CMK (cell line): ENCODE results near the gene ZNF469.

Source experiments
- DNase-seq: peaks from one replicate; pipeline ENCODE4 v3.0.0-alpha.2; 2010; ENCODE audit warnings: low read depth

The ZNF469 gene

DNA sequence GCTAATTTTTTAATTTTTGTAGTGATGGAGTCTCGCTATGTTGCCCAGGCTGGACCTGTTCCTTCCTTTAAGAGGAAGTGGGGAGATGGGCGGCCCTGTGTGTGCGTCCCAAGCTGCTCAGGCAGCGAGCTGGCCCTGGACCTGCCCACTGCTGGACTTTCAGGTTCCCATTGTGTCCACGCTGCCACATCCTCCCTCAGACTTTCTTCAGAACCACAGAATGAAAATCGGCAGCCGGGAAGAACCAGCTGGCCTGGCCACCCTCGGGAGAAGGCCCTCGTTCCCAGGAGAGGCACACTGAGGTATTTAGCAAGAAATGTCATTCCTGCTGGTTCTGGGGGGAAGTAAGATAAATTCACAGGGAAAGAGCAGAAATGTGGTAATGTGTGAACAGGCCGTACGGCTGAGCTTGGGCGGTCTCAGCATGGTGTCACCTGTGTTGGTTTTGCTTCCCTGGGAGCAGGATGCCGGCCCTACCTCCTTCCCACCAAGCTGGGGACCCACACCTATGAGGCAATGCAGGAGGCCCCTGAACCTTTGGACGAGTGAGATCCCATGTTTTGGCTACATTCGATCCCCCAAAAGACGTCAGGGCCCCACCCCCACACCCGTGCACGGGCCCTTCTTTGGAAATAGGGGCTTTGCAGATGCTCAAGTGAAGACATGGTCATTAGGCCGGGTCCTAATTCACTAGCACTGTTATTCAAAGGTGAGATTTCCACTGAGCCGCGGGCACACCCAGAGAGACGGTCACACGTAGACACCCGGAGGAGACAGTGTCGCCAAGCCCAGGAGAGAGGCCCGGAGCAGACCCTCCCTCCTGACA lies 35.9 kb upstream of the ZNF469 start:
- DNase-seq: no peak

DNA sequence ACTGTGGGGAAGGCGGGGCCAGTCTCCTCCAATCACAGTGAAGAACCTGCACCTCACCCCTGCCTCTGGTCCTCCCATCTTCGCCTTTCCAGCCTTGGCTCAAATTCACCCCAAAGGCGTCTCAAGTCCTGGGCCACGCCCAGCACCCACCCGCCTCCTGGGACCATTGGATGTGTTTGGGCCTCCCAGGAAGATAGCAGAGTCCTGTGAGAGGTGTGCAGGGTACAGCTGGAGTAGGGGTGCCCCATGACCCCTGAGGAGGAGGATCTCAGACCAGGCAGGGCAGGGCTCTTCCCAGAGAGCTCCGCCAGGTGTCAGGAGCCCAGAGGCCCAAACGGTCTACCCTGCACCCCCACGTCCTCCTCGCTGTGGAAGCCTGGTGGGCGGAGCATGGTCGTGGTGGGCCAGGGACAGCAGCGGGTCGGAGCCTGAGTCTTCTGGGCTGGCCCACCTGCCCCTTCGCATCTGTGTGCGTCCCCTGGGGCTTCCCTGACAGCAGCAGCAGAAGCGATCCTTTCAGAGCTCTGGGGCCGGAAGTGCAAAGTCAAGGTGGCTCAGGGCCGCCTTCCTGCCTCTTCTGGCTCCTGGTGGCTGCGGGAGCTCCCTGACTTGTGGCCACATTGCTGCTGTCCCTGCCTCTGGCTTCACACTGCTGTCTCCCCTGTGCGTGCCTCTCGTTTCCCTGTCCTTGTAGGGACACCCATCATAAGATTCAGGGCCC lies 34.9 kb upstream of the ZNF469 start:
- no peak for DNase-seq

DNA sequence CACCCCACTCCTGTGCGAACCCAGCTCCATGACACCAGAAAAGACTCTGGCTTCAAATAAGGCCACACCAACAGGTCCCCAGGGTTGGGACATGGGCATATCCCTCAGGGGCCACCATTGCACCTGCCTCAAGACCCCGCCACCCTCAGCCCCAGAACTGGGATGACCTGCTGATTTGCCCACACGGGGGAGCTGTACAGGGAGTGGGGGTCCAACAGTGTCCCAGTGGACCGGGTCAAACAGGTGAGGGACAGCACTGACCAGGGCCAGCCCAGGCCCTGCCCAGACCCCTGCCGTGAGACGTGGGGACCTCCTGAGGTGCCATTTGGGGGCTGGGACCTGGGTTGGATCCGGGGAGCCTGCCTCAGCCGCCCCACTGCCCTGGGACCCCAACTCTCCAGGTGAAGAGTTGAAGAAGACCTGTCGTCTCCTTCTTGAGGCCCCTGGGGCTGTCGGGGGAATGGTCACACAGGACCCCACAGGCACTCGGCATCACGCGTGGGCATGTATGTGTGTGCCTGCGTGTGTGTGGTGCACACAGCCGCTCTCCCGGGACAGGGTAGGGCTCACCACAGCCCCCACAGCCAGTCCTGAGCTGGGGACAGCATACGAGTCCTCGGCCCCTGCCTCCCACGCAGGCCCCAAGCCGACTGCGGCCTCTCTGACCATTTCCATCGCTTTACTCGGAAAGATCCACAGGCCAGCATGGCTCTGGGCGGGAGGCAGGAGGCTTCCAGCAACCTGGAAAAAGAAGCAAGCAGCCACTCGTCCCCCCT lies 34.2 kb upstream of the ZNF469 start:
- no peak for DNase-seq

DNA sequence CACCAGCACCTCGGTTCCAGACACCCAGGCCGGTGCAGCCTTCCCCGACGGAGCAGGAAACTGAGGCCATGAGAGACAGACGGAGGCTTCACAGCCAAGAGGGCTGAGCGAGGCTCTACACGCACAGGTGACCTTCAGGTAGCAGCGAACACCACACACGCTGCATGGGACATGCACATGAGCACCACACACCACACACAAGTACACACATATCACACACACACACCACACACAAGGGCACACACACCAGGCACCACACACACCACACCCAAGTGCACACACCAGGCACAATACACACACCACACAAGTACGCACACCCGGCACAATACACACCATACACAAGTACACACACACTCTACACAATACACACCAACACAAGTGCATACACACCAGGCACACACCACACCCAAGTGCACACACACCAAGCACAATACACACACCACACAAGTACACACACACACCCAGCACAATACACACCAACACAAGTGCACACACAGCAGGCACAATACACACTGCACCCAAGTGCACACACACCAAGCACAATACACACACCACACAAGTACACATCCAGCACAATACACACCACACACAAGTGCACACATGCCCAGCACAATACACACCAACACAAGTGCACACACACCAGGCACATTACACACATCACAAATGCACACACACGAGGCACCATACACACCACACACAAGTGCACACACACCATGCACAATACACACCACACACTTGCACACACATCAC lies 33.4 kb upstream of the ZNF469 start:
- no peak for DNase-seq

DNA sequence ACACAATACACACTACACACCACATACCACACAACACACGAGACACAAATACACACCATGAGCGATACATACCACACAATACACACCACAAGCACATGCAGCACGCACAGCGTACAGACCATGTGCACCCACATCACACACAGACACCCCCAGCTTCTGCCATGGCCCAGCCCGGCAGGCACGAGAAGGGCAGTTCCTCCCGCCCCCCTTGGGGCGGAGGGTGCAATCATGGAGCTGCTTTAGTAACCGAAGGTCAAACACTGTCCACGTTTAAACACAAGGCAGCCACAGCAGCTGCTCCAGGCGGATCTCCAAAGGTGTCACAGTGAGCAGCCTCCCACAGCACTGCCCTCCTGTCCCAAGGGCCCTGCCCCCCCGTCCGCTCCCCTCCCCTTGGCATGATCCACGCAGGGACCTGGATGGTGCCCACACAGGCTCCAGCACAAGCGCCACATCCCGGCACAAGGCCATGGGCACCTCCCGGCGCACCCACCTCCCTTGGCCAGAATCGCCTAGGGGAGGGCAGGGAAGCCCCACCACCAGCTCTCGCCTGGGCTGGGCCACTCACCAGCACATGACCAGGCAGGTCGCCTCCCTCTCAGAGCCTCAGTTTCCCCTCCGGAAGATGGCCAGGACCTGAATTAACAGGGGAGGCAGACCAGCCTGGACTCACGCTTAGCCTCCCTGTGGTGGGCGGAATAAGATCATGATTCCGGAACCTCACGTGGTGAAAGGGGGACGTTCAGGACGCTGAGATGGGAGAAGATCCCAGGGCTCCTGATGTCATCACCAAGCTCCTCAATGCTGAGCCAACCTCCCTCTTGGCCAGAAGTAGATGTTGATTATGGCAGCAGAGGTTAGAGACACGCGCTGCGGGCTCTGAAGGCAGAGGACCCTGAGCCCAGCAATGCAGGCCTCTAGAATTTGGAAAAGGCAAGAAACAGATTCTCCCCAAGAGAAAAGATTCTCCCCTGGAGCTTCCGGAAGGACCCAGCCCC lies 32.6 kb upstream of the ZNF469 start:
- no peak for DNase-seq

DNA sequence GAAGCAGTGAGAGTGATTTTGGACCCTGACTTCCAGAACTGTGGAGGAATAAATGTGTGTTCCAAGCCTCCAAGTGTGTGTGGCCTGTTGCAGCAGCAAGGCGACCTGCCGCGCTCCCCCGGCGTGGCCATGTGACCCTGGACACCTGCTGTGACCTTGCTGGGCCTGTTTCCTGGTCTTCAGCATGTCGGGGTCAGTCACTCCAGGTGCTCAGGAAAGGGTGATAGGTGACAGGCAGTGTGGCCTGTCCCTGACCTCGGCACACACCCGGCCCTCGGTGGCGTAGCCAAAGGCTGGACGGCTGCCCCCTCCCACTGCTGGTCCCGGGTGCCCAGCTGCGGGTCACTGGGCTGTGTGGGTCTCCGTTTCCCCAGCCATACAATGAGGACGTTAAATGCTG lies 31.8 kb upstream of the ZNF469 start:
- no peak for DNase-seq

DNA sequence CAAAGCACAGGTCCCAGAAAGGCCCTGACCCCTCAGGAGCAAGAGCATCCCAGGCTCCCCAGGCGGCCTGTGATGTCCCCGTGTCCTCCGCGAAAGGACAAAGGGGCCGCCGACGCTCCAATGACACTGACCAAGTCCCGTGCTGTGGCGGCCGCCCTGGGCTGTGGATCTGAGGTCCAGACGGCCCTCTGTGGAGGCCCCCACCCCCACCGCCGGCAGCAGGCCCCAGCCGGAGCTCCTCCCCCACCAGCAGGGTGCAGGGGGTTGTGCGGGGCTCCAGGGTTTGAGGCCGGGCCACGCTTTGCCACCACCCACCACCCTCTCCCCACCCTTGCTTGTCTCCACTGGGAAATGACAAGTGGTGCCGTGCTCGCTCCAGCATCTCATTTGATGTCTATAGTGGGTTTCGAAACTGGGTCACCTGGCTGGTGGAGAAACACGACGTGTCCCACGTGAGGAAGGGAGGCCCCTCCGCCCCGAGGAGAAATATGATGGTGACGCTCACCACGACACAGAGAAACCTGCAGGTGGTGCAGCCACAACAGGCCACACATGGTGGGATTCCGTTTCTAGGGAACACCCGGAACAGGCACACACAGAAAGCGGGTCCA lies 31.2 kb upstream of the ZNF469 start:
- DNase-seq: no peak

GRCh38 chr16:88352261-88353200 lies 30.2 kb upstream of the ZNF469 start:
- DNase-seq: no peak

- DNase-seq: no peak
These were observed 29.5 kb upstream of the ZNF469 start for GRCh38 chr16:88353232-88353631.

- DNase-seq: no peak
These were observed 29.1 kb upstream of the ZNF469 start for GRCh38 chr16:88353691-88354090.

- DNase-seq: no peak
These were observed 28.3 kb upstream of the ZNF469 start for GRCh38 chr16:88354229-88355092.

DNA sequence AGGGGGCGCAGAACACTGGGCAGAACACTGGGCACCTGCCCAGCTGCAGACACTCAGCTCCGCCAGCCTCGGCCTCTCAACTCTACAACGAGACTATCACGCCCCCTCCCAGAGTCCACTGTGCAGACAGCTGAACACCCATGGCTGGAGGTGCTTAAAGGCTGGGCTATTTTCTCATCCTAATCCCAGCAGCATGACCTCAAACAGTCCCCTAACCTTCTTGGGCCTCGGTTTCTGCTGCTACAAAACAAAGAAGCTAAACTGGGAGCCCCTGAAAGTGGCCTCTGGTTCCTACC lies 27.7 kb upstream of the ZNF469 start:
- DNase-seq: no peak

- DNase-seq: no peak
These were observed 27.2 kb upstream of the ZNF469 start for GRCh38 chr16:88355389-88356123.

DNA sequence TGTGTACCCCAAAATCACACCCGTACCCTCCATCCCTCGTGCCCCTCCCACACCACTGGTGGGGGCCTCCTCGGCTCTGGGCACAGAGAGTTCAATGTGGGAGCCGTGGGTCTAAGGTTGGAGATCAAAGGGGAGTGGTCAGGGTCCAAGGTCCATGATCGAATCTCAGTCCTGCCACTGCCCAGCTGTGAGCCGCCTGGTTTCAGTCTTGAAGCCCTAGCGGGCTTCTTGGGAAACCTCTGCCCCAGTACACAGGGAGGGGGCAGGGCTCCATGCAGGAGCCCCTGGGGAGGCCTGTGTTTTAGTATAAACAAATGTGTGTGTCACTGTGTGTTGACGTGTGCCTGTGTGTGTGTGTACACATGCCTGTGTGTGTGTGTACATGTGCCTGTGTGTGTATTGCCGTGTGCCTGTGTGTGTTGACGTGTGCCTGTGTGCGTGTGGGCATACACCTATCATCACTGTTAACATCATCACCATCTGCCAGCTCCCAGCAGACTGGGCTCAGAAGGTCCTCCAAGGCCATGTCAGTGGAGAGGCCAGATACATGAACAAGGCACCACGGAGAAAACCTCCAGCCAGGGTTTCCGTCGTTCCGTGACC lies 26.5 kb upstream of the ZNF469 start:
- DNase-seq: no peak

- DNase-seq: no peak
These were observed 26.0 kb upstream of the ZNF469 start for GRCh38 chr16:88356727-88357199.

DNA sequence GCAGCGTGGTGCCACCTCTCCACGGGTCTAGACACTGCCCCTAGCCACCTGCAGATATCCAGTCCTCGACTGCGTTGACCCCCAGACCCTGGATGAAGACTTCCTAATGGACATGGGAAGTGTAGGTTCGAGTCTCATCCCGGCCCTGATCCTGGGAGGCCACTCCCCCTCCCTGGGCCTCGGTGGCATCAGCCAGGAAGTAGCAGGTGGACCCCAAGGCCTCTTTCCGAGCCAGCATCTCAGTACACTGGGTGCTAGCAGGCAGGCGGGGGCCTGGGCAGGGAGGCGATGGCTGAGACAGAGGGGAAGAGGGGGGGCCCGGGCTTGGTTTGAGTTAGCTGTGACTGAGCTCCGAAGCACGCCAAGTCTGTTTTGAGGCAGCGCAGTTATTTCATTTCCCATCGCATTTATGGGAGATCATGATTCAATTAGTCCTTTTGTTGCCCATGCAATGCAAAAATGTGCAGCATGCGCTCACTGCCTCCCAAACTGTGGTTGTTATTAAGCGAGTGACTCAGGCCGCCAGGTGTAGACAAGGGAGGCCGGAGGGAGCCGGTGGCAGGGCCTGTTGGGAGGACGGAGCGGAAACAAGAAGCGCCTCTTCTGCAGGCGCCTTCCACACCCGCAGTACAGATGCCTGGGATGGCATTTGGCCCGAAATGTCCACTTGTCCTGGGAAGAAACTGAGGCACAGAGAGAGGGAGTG lies 25.3 kb upstream of the ZNF469 start:
- no peak for DNase-seq

DNA sequence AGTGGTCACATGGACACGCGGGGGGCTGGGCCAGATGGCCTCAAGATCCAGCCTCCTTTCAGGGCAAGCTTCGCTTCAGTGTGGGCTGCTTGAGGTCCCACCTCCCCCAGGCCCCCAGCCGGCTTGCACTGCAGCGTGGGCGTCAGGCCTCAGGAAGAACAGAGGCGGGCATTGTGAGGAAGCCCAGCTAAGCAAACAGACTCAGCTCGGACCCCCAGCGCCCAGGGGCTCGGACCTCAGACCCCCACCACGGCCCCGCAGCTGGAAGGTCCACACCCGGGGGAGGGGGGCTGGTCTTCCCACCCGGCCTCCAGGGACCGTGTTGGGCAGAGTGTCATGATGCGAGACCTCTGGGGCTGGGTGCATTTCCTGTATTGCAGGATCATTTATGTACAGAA lies 24.7 kb upstream of the ZNF469 start:
- DNase-seq: no peak
